NCI-H2227 (cell line): ENCODE results near the gene PIGX.
"Not testable (repeated sequence)": the region's sequence is repeated elsewhere in the genome, so short reads cannot be mapped to it uniquely, and the experiment has no call there.

Experiments used
- DNase-seq: peaks from one replicate; lab custom pipeline; 2025; ENCODE audit not compliant: unreplicated experiment; lab: John Stamatoyannopoulos, UW

PIGX gene

DNA sequence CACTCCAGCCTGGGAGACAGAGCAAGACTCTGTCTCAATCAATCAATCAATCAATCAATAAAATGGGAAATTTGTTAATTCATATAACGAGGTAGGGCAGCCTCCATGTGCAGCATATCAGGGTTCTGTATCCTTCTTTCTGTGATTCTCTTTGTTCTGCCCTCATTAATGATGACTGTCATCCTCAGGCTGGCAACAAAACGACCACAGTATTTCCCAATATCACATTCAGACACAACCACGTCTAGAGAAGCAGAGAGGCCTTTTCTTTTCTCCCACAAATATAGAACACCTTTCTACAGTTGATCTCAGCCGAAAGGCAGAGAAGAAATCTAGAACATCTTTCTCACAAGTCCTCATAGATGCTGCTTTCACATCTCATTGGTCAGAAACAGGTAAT is 11.4 kb upstream of the PIGX start:
- no peak for DNase-seq

DNA sequence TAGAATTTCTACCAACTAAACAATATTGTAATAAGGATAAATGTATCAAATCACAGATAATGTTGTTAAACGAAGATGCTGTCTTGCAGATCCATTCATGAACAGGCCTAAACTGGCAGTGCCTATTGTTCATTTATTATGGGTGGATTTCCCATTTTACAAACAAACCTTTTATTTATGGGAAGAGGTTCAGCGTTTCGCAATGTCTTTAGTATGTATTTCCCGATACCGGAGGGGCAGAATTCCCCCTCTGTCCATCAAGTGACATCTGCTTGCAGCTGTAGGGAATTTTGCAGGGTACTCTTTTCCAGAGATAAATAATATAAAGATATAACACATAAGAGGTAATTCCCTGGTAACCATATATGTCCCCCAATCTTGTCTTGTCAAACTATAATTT is 5.8 kb upstream of the PIGX start:
- DNase-seq = no peak

DNA sequence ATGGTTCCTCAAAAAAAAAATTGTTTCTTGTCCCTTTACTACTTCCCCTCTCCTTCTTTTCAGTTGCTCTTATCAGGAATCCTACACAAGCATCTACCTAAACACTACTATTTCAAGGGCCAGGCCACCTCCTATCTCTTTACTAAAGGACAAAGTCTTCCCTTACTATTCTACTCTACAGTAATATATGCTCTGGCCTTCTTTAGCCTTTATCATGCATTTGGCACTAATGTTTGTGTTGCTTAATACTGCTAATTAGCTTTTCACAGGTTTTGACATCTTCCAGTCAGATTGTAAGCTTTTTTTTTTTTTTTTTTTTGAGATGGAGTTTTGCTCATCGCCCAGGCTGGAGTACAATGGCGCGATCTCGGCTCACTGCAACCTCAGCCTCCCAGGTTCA is 5.4 kb upstream of the PIGX start:
- no peak for DNase-seq

DNA sequence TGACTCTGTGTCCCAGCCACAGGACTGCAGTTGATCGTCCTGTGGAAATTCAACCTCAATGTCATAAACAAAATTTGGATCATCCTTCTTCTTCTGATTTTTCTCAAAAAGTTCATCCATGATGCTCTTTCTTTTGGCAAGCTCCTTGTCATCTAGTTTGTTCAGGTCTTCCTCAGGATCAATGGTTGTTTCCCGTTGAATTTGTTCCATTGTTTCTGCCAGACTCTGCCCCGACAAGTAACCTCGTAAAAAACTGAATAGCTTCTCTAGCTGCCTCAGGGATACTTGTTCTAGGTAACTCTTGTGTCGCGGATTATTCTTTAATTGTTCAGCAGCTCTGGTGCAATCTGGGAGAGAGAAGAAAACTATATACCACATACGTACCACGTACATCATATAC is 4.6 kb upstream of the PIGX start:
- no peak for DNase-seq

DNA sequence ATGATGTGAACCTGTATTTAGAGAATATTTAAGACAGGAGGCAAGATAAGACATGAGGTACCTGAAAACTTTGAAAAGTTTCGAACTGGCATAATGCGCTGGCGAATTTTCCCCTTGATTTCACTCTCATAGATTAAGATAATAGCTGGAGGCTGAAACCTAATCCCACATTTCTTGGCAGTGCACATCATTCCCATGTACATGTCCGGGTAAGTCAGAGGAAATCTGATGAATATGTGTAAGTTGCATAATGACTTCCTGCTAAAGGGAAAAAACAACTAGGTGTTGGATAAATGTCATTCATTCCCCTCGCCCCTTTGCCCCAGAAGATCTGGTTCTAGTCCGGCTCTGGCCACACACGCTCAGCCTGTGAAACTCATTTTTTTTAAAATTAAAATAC is 3.7 kb upstream of the PIGX start:
- no peak for DNase-seq

DNA sequence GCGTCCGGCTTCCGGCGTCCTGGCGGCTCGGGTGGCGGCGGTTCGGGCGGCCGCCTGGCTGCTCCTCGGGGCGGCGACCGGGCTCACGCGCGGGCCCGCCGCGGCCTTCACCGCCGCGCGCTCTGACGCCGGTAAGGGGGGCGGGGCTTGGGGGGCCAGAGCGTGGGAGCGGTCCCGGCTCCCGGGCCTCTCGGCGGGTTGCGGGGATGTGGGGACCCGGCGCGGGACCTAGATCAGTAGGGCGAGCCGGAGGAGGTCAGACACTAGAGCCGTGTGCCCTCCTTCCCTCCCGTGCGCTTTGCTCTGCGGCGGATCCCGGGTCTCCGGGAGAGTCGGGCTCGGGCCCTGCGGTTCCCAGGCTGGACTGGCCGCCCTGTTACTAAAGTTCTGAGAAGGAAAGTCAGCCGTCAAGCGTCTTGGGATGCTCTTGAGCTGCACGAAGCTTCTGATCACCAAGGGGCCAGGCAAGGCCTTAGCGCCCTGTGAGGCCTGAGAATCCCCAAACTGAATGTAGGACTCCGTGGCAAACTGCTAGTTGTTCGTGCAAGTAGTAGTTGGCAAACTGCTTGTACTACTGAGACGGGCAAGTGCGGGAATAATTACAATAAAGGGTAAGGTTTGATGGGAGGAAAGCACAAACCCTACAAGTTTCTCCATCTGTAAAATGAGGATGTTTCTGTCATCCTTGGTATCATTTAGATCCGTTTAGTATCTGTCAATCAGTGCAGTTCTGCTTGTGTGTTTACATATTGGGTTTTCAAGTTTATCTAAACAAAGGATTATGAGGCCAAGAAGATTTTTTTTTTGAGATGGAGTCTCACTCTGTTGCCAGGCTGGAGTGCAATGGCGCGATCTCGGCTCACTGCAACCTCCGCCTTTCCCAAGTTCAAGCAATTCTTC is 587 bp downstream of the PIGX start:
- peak; percentile 89 for DNase-seq

DNA sequence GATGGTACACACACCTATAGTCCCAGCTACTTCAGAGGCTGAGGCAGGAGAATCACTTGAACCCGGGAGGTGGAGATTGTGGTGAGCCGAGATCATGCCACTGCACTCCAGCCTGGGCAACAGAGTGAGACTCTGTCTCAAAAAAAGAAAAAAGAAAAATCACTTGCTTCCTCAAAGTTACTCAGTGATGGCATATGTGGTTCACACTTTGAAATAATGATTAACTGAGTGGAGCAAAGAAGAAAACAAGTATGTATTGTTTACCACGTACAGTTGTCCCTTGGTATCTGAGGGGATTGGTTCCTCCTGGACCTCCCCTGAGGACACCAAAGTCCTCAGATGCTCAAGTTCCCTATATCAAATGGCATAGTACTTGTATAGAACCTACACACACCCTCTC is 5.0 kb downstream of the PIGX start:
- not testable (repeated sequence) for DNase-seq

DNA sequence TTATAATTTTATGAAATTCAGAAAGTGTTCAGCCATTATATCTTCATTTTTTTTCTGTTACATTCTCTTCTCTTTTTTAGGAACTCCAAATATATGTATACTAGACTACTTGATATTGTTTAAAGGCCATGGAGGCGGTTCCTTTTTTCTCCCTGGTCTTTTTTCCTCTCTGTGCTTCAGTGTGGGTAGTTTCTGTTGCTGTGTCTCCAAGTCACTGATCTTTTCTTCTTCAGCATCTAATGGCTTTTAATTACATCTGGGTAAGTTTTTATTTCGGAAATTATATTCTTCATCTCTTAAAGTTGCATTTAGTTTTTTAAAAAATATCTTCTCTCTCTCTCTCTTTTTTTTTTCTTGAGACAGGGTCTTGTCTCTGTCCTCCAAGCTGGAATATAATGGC is 8.9 kb downstream of the PIGX start:
- DNase-seq = no peak

DNA sequence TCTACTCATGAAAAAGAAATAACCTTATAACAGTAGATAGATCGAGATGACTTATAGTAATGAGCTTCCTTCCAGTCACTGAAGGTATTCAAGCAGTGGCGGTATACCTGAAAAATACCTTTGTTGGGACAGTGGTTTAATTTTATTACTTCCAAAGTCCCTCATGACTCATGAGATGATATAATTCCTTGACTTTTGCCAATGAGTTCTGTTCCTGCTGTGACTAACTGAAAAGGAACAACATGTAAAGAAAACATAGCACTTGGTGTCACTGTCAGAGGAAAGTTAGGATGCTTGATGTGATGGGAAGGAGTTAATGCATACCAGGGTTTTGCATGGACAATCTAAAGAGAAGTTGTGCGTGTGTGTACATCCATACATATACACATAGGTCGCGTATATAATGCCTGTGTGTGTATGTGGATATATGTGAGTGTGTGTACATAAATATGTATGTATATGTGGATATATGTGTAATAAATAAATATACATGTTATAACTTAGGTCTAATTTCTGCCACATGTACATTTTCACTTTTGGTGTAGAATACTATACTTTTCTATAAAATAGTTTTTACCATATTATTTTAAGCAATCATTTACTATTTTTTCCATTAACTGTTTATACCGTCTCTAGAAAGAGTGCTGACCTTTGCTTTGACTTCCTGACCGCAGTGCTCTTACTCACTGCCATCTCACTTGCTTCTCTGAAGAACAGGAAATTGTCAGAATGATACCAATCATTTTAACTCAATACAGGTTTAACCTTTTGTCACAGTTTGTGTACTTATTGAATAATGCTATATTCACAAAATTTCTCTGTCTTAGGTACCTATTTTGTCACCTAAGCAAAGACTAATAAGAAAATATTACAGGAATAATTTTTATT is 14.9 kb downstream of the PIGX start:
- no peak for DNase-seq

DNA sequence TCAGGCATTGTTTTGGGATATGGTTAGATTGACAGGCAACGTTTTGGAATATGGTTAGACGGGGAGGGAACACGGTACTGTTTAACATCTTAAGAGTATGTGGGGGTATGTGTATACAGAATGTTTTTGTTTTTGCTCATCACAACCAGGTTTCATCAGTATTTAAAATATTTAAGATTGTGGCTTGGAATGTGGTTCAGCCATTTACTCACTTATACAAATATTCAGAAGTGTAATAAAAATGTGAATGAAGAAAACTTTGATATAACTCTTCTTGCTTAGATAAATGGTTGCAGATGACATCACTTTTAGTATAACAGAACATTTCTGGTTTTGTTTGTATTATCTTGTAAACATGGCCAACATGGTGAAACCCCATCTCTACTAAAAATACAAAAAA is 23.6 kb downstream of the PIGX start:
- DNase-seq = no peak

DNA sequence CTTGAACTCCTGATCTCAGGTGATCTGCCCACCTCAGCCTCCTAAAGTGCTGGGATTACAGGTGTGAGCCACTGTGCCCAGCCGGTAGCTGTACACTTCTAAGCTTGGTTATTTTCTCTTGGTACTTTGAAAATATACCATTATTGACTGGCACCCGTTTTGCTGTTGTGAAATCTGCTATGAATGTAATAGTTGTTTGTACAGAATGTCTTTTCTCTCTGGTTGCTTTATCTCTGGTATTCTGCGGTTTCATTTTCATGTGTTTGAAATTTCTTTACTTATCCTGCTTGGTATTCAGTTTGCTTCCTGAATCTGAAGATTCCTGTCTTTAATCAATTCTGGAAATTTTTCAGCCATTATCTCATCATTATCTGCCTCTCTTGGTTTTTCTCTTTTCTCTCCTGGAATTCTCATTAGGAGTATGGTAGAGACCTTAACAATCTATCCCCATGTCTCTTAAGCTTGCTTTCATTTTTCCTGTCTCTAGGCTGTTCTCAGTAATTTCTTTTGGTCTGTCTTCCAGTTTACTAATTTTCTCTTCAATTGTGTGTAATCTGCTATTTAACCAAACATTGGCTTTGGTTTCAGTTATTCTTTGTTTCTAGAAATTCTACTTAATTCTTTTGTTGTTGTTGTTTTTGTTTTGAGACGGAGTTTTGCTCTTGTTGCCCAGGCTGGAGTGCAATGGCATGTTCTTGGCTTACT is 24.6 kb downstream of the PIGX start:
- no peak for DNase-seq

DNA sequence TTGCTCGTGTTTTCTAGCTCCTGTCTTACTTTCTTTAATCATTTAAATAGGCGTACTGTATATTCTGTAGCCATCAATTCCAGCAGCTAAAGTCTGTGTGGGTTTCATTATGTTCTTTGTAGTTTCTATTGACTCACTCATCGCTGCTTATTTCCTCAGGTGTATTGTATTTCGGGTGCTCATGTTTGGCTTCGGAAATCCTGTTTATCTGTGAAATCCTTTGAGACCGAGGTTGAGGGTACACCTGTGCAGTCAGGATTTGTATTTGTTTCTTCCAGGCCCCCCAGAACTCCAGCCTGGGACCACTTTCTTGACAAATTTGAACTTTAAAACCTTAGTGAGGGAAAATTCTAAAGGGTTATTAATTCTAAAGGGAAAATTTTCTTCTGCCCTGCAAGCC is 25.5 kb downstream of the PIGX start:
- no peak for DNase-seq

DNA sequence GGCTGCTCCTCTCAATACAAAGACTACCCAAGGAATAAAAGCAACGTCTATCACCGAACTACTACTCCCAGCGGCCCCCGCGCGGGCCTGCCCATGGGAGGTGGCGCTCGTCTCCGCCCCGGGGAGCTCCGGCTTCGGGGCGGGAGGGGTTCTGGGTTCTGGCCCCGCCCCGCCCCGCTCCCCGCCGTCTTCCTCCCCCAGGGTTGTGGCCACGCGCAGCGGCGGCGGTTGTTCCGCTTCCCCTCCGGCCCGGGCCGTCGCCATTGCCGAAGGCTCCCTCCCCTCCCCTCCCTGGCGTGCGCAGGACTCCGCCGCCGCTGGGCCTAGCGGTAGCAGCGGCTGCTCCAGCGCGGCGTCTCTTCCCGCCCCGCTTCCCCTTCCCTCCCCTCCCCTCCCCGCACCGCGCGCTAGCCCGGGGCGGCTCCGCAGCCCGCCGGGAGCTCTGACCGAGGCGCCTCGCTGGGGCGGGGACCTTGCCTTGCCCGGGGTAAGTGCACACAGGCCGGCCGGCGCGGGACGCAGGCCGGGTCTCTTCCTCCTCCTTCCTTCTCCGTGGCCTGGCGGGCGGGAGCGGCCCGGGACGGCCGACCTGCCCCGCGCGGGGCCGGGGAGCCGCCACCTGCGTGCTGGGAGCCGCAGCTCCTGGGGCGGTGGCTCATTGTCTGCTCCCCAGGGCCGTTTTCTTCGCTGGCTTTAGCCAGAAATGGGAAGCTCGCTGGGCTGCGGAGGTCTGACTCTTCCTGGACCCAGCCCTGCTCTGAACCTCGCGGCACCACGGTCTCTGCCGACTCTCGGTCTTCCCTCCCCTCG is 27.7 kb downstream of the PIGX start, which contains the start of gene PAK2:
Gene PAK2 (plus strand): TSS at position 187 of the 810 bp plus-strand sequence. CDS start 42,790 bp downstream, outside the sequence.
- peak; percentile 94 for DNase-seq

DNA sequence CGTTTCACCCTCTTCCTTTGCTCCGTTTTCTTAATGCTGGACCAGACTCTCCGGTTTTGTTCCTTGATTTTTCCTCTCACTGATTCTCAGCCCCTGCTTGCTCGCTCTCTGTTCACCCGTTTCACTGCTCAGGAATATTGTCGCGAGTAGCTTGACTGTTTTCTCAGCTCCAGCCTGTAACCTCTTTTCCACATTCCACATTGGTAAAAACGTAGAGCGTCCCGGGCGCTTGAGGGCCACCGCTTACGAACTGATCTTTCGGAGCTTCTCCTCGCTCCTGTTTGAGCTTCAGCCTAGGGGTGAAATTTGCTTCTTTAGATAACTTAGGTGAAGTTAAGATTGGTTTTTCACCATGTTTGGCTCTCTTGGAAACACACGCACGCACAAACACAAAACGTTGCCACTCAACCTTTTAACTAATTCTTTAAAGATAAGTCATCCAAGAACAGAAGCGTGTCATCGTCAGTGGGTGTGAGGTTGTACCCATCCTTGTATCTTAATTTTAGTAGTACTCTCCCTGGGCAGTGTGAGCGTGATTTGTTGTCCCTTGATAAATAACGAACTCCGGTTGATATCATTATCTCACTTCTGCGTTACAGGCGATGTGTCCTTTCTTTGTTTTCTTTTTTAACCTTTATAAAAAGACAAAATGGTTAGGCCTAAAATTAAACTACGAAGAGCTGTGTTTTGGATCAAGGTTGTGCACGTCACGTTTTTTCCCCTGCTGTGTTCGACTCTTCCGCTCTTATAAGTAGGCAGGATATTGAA is 28.5 kb downstream of the PIGX start:
- DNase-seq = peak; percentile 64

DNA sequence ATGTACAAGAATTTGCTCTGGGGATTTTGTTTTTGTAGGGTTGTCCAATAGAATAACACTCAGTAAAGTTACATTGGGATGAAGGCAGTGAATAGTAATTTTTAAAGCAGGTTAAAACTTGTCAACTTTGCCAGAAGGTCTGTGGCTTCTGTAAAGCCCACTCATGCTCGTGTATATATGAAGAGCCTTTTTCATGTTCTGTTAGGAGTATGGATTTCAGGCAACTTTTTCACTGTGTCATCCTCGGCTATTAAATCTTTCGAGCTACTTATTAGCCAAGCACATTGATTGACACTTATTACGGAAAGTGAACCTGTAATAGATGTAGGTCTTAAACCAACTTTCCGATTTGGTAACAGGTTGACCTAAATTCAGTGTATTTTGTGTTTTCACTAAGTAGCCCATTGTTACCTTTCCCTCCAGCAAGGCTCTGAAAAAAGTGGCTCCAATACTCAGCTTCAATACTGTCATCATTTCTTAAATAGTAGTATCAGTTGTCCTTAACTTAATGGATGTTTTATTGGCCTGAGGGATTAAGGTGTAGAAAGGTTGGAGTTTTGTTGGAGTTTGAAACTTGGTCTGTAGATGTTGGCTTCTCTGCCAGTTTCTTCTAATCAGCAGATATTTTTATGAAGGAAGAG is 29.2 kb downstream of the PIGX start:
- DNase-seq = no peak

DNA sequence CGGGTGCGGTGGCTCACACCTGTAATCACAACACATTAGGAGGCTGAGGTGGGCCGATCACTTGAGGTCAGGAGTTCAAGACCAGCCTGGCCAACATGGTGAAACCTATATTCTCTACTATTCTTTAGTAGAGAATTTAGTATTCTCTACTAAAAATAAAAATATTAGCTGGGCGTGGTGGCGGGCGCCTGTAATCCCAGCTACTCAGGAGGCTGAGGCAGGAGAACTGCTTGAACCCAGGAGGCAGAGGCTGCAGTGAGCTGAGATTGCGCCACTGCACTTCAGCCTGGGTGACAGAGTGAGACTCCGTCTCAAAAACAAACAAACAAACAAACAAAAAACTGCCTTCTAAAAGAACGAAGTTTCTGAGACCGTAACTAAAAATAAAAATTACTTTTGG is 31.4 kb downstream of the PIGX start:
- not testable (repeated sequence) for DNase-seq

DNA sequence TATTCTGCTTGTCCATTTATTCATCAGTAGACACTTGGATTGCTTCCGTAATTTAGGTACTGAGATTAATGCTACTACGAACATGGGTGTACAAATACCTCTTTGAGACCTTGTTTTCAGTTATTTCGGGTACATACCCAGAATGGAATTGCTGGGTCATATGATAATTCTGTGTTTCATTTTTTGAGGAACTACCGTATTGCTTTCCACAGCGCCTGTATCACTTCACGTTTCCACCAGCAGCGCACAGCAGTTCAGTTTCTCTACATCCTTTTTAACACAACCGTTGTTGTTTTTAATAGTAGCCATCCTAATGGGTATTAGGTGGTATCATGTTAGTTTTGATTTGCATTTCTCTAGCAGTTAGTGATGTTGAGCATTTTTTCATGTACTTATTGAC is 36.9 kb downstream of the PIGX start:
- DNase-seq = no peak

DNA sequence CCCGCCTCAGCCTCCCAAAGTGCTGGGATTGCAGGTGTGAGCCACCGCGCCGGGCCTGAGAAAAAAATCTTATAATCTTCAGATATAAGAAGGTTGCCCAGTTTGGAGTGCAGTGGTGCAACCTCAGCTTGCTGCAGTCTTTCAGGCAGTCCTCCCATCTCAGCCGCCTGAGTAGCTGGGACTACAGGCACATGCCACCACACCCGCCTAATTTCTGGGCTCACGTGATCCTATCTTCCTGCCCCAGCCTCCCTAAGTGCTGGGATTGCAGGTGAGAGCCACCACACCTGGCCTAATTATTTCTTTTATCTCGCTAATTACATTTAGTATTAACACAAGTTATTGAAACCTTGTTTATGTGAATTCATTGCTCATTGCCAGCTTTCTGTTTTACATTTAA is 41.0 kb downstream of the PIGX start:
- DNase-seq = no peak
